Endothelial cell of umbilical vein (primary cell): Measurements from ENCODE around the gene COQ3. TPM values are rescaled to one million over a fixed set of nuclear protein-coding genes. Genes with fewer than 3 reads are reported as not detected.

Experiments
- BruUV-seq: library from RNA; stranded (reverse); fragments of 400-500 nt; replicated peaks from 2 replicates; lab custom pipeline; 2021; lab: Mats Ljungman, UMichigan
- CTCF ChIA-PET: fragments of 300-600, 350-600 bp; sonication (Branson Sonifier 250); formaldehyde crosslinking; loops from one replicate; lab custom pipeline; 2021; ENCODE audit warnings: antibody characterized with exemption, inconsistent platforms; lab: Charles Lee
- POLR2A ChIA-PET: fragments of 300-600, 350-600 bp; sonication (Branson Sonifier 250); formaldehyde crosslinking; loops from one replicate; lab custom pipeline; 2021; ENCODE audit warnings: antibody characterized with exemption, inconsistent platforms; lab: Charles Lee
- DNase-seq: peaks from one replicate; pipeline ENCODE4 v3.0.0-alpha.2; 2011; ENCODE audit warnings: low read depth, low spot score
- FAIRE-seq: peaks from 2 replicates; lab custom pipeline; 2011; peaks lifted over from hg19 to GRCh38; lab: Jason Lieb, UNC
- H2AFZ ChIP-seq: 2 replicates; pipeline ENCODE4 v1.6.0; 2012; ENCODE audit warnings: low read depth, low read length, control low read depth, inconsistent platforms
- H3K27ac ChIP-seq: 2 replicates; pipeline ENCODE4 v1.5.1; 2011; ENCODE audit warnings: low read depth, mild to moderate bottlenecking, control low read depth, low read length, moderate library complexity; ENCODE audit not compliant: insufficient read depth
- H3K27me3 ChIP-seq, 2 experiments: 2 replicates each; pipeline versions ENCODE4 v1.6.0 to v1.6.1; 2011; ENCODE audit warnings: low read length in 2 of 2, mixed read lengths in 1 of 2; ENCODE audit not compliant: control insufficient read depth in 2 of 2, insufficient read depth in 2 of 2
- H3K36me3 ChIP-seq, 2 experiments: 2 replicates in 1 of 2; 3 replicates in 1 of 2; pipeline ENCODE4 v1.5.1; 2011; ENCODE audit warnings: low read length in 2 of 2, mild to moderate bottlenecking in 1 of 2, moderate library complexity in 1 of 2; ENCODE audit not compliant: control insufficient read depth in 2 of 2, insufficient read depth in 2 of 2; ENCODE audit errors: extremely low read depth in 1 of 2
- H3K4me1 ChIP-seq: 3 replicates; pipeline ENCODE4 v1.5.1; 2011; ENCODE audit warnings: mild to moderate bottlenecking, low read length; ENCODE audit not compliant: control insufficient read depth, insufficient read depth; ENCODE audit errors: extremely low read depth
- H3K4me2 ChIP-seq: 2 replicates; pipeline ENCODE4 v1.6.1; 2011; ENCODE audit warnings: low read length, control low read depth, mixed read lengths; ENCODE audit not compliant: insufficient read depth
- H3K4me3 ChIP-seq, 3 experiments: fragments of 200-600 bp in 1 of 3; sonication (generic), shearing (Covaris generic) in 1 of 3; replicated peaks in 1 of 3; 2 replicates each; pipeline ENCODE4 v1.5.1; 2011 to 2016; ENCODE audit warnings: control low read depth in 3 of 3, low read length in 3 of 3, mild to moderate bottlenecking in 2 of 3, inconsistent platforms in 1 of 3, low read depth in 1 of 3, moderate library complexity in 1 of 3; ENCODE audit not compliant: insufficient read depth in 1 of 3
- H3K79me2 ChIP-seq: 2 replicates; pipeline ENCODE4 v1.6.0; 2012; ENCODE audit warnings: low read length, inconsistent platforms; ENCODE audit not compliant: control insufficient read depth, insufficient read depth
- H3K9ac ChIP-seq: replicated peaks from 2 replicates; pipeline ENCODE3; 2011; ENCODE audit warnings: low read length, control low read depth; ENCODE audit not compliant: insufficient read depth; ENCODE audit errors: extremely low read depth
- H3K9me1 ChIP-seq: replicated peaks from 3 replicates; pipeline ENCODE4 v1.6.0; 2011; ENCODE audit warnings: mild to moderate bottlenecking, low read length; ENCODE audit not compliant: control insufficient read depth, insufficient read depth; ENCODE audit errors: extremely low read depth
- H3K9me3 ChIP-seq: replicated peaks from 2 replicates; pipeline ENCODE4 v1.5.1; 2012; ENCODE audit warnings: low read length, inconsistent platforms; ENCODE audit not compliant: control insufficient read depth, insufficient read depth
- H4K20me1 ChIP-seq: replicated peaks from 2 replicates; pipeline ENCODE3; 2011; ENCODE audit warnings: mild to moderate bottlenecking, low read length; ENCODE audit not compliant: control insufficient read depth, insufficient read depth; ENCODE audit errors: extremely low read depth
- CTCF ChIP-seq, 2 donors: IDR thresholded peaks; 1 replicate in 1 of 2; 2 replicates in 1 of 2; pipeline ENCODE4 v1.5.1; 2011; ENCODE audit warnings: low read length in 2 of 2, mild to moderate bottlenecking in 2 of 2, moderate library complexity in 2 of 2, control low read depth in 1 of 2, inconsistent platforms in 1 of 2, low read depth in 1 of 2; ENCODE audit not compliant: insufficient read depth in 1 of 2; ENCODE audit errors: extremely low read depth in 1 of 2
- EZH2 ChIP-seq: IDR thresholded peaks from 2 replicates; pipeline ENCODE4 v1.6.1; 2012; ENCODE audit warnings: borderline replicate concordance, low read depth, mild to moderate bottlenecking, moderate library complexity, low read length, inconsistent platforms; ENCODE audit not compliant: severe bottlenecking
- FOS ChIP-seq: IDR thresholded peaks from 2 replicates; pipeline ENCODE4 v1.6.1; 2011; ENCODE audit warnings: mild to moderate bottlenecking, low read length, moderate library complexity, borderline replicate concordance; ENCODE audit not compliant: insufficient read depth
- GATA2 ChIP-seq: IDR thresholded peaks from 2 replicates; pipeline ENCODE4 v1.7.0; 2011; ENCODE audit warnings: low read depth, mild to moderate bottlenecking, moderate library complexity, mixed read lengths, low read length; ENCODE audit not compliant: insufficient read length, insufficient read depth
- MYC ChIP-seq: IDR thresholded peaks from one replicate; pipeline ENCODE4 v1.6.1; 2011; ENCODE audit warnings: mild to moderate bottlenecking, low read depth, low read length
- POLR2A ChIP-seq: IDR thresholded peaks from 2 replicates; pipeline ENCODE4 v1.6.1; 2012; ENCODE audit warnings: low read depth, mild to moderate bottlenecking, control low read depth, low read length
- POLR2AphosphoS5 ChIP-seq: IDR thresholded peaks from 2 replicates; pipeline ENCODE4 v1.6.1; 2012; ENCODE audit warnings: low read depth, mild to moderate bottlenecking, control low read depth, low read length, moderate library complexity; ENCODE audit not compliant: insufficient read depth
- dilution Hi-C: fragments of 300-500 bp; cut with MboI; formaldehyde crosslinking; loops from one replicate; pipeline ENCODE4 v1.15.0; 2019; ENCODE audit warnings: low sequenced_read_pairs; ENCODE audit not compliant: extremely low pct_ligation_motif_present
- intact Hi-C: fragments of 100-400 bp; cut with micrococcal nuclease; formaldehyde crosslinking; loops from one replicate; pipeline ENCODE4 v1.10.0; 2022
- polyA plus RNA-seq, 4 experiments: library from polyadenylated mRNA; depleted of rRNA in 3 of 4; stranded (reverse) in 3 of 4; unstranded in 1 of 4; fragments of >200 nt; gene quantifications; 2 replicates each; pipeline versions ENCODE4 v1.2.1 to v1.2.3, GENCODE V29; 2011 to 2012; ENCODE audit warnings: missing spikeins in 1 of 4
- total RNA-seq: library from RNA; stranded (reverse); gene quantifications from 2 replicates; pipeline ENCODE4 v1.2.3, GENCODE V29; 2021

Gene COQ3
- total and polyA plus RNA-seq, 2 donors (not counting 3 experiments of a cell fraction or from before 2014, with no cell fraction given), result 4.0 to 7.5 TPM

DNA sequence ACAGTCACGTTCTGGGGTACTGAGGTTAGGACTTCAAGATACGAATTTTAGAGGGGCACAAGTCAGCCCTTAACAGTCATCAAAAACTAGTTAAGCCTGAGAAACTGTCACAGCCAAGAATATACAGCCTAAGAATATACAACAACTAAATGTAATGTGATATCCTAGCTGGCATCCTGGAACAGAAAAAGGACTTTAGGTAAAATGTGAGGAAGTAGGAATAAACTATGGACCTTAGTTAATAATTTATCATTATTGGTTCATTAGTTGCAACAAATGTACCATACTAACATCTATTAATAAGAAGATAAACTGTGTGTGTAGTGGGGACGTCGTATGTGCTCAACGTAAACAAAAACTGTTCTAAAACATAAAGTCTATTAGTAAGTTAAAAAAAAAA is 30.0 kb upstream of the COQ3 start:
- H3K4me1 ChIP-seq, result peaks cover 26% of the 10 kb centered on the region
- dilution Hi-C loops (no loop called here), intact Hi-C loops (loop anchor here (2.0 kb wide), 1 partner anchor 75 kb away; the partner anchor contains the start of gene FAXC)
- H3K27ac ChIP-seq, result peak overlapping the region; percentile 94
- H3K9me1 ChIP-seq, result no peaks in the 10 kb centered on the region
- no TSS peak for BruUV-seq
- no peak overlapping the region for H2AFZ ChIP-seq
- POLR2A ChIA-PET, result interaction anchor here (0.7 to 0.9 kb wide), 2 partner anchors 12 to 30 kb away, joined by 3 read pairs; partner anchors contain the start of gene COQ3
- CTCF ChIA-PET, result interaction anchor here (0.6 to 2.7 kb wide), 5 partner anchors 9 to 93 kb away, joined by 3 to 23 read pairs (median 9); partner anchors contain the start of gene COQ3
- H3K36me3 ChIP-seq, result no peaks in the 10 kb centered on the region
- no peak for DNase-seq
- no peak for FAIRE-seq
- peaks cover 80% of the 10 kb centered on the region for H3K79me2 ChIP-seq
- no peaks in the 10 kb centered on the region for H3K9me3 ChIP-seq
- peak overlapping the region; percentile 46 to 92 (median 91) for H3K4me3 ChIP-seq
- peaks cover 7% of the 10 kb centered on the region for H4K20me1 ChIP-seq
- H3K9ac ChIP-seq, result peak overlapping the region; percentile 100
- H3K4me2 ChIP-seq, result peak overlapping the region; percentile 99
- no peaks in the 10 kb centered on the region for H3K27me3 ChIP-seq
- TF ChIP-seq EZH2 (no peak), CTCF (IDR thresholded peaks at IDR 0.05; ENCODE audit: extremely low read depth in 1 of 2, insufficient read depth in 1 of 2, low read depth in 1 of 2, low read length in 2 of 2) (no peak), MYC (no peak), POLR2A (no peak), FOS (no peak), POLR2AphosphoS5 (no peak), GATA2 (no peak)
